K562 (cell line): ENCODE data around the gene USP7.

ENCODE experiments used
- CTCF ChIP-seq, 3 experiments: IDR thresholded peaks in 2 of 3; conservative IDR thresholded peaks in 1 of 3; 2 replicates each; pipeline ENCODE4 v1.5.1; 2011 to 2012; ENCODE audit warnings: low read length in 3 of 3, mild to moderate bottlenecking in 3 of 3, control low read depth in 2 of 3, improper control_type of control experiment in 1 of 3, inconsistent platforms in 1 of 3, low read depth in 1 of 3, mixed read lengths in 1 of 3, moderate library complexity in 1 of 3; ENCODE audit not compliant: insufficient read depth in 2 of 3
- ETV1 ChIP-seq: fragments of 450-650 bp; conservative IDR thresholded peaks from 2 replicates; pipeline ENCODE4 v1.6.1; 2016; ENCODE audit warnings: missing genetic modification characterization, control low read depth, low read depth, missing compliant biosample characterization
- POLR2A ChIP-seq: fragments of 450-650 bp; conservative IDR thresholded peaks from 2 replicates; pipeline ENCODE4 v1.6.1; 2016
- POLR2AphosphoS5 ChIP-seq: IDR thresholded peaks from 2 replicates; pipeline ENCODE4 v1.6.1; 2011; ENCODE audit warnings: mild to moderate bottlenecking, low read depth, low read length, moderate library complexity; ENCODE audit not compliant: control insufficient read depth, insufficient read depth
- RBM14 ChIP-seq: fragments of 200-400 bp; formaldehyde crosslinking; IDR thresholded peaks from 2 replicates; pipeline ENCODE4 v1.6.1; 2018; ENCODE audit warnings: low read depth, mild to moderate bottlenecking, low read length, moderate library complexity, borderline replicate concordance; ENCODE audit not compliant: insufficient read depth
- RCOR1 ChIP-seq, 2 experiments: IDR thresholded peaks; 2 replicates each; pipeline ENCODE4 v1.6.1; 2012; ENCODE audit warnings: low read depth in 2 of 2, low read length in 2 of 2, borderline replicate concordance in 1 of 2, improper control_type of control experiment in 1 of 2
- SAP30 ChIP-seq: fragments of 200-600 bp; sonication (generic); IDR thresholded peaks from 2 replicates; pipeline ENCODE4 v1.6.1; 2012; ENCODE audit warnings: borderline replicate concordance, low read depth, mild to moderate bottlenecking, moderate library complexity, low read length, control low read depth, inconsistent platforms; ENCODE audit not compliant: insufficient read depth, poor library complexity, severe bottlenecking
- SMARCA4 ChIP-seq: fragments of 450-650 bp; IDR thresholded peaks from 2 replicates; pipeline ENCODE4 v1.6.1; 2016
- USF2 ChIP-seq: sonication (generic); formaldehyde crosslinking; IDR thresholded peaks from 2 replicates; pipeline ENCODE4 v1.5.0; 2020; ENCODE audit warnings: missing genetic modification reagents
- ZNF57 ChIP-seq: fragments of 450-650 bp; formaldehyde crosslinking; IDR thresholded peaks from 2 replicates; pipeline ENCODE4 v1.4.0; 2020; ENCODE audit warnings: mild to moderate bottlenecking, moderate library complexity

DNA sequence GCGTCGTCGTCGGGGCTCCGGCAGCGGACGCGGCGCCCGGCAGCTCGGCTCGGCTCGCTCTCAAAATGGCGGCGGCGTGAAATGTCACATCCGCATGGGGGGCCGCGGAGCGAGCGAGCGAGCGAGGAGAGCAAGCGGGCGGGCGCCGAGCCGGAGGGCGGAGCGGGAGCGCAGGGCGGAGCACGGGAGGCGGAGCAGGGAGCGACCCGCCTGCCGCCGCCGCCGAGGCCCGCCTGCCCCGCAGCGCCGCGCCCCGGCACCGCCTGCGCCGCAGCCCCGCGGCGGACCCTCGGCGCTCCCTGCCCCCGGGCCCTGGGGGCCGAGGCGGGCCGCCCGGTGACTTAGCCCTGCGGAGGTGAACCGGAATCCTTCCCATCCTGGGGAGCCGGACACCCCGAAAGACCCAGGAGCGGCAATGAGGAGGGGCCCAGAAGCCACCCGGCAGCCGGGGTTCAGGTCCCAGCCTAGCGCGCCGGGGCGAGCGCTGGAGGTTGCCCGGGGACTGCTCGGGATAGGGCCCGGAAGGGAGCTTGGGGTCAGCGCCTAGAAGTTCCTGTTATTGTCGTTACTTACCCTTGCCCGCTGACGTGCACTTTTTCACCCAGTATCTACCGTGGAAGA is at the start of gene USP7:
- TF ChIP-seq ZNF57 (CRISPR knock-in tag) (no peak), CTCF (IDR thresholded peaks at IDR 0.05 in 2 of 3, conservative IDR thresholded peaks at IDR 0.05 in 1 of 3; ENCODE audit: insufficient read depth in 2 of 3, low read depth in 1 of 3, low read length in 3 of 3) (0 out of 6 replicates have a peak, but pooled peaks of 1 of the 3 experiments have one; percentile 4), RCOR1 (IDR thresholded peaks at IDR 0.05; ENCODE audit: borderline replicate concordance in 1 of 2, low read depth in 2 of 2, low read length in 2 of 2) (no peak), USF2 (no peak), RBM14 (no peak), POLR2A (peak; percentile 50; the same call in 1 of the 2 replicates), POLR2AphosphoS5 (peak; percentile 69), SAP30 (no peak), ETV1 (0 out of 2 replicates have a peak, but pooled peaks have one; percentile 11), SMARCA4 (no peak)
